GM21619 (cell line): ENCODE data around the gene PMF1.

Experiments used
- ATAC-seq: cut with Tn5 transposase; IDR thresholded peaks from one replicate; pipeline ENCODE4 v1.9.1; 2021; ENCODE audit not compliant: unreplicated experiment

The PMF1 gene

GRCh38 chr1:156233426-156234127 is 20.8 kb downstream of the PMF1 start:
- ATAC-seq: no peak

GRCh38 chr1:156236164-156236563 is 23.4 kb downstream of the PMF1 start:
- no peak for ATAC-seq

GRCh38 chr1:156238248-156238647 is 25.4 kb downstream of the PMF1 start:
- ATAC-seq: no peak

GRCh38 chr1:156241311-156241811 is 28.6 kb downstream of the PMF1 start:
- no peak for ATAC-seq

- no peak for ATAC-seq
Measured at GRCh38 chr1:156241926-156242325, 29.1 kb downstream of the PMF1 start, which contains the start of gene BGLAP. Gene BGLAP, plus strand, starts transcription at chr1:156242184. Its CDS starts 48 bp downstream, at chr1:156242232.

- no peak for ATAC-seq
Measured at GRCh38 chr1:156242738-156243137, 29.9 kb downstream of the PMF1 start.

- ATAC-seq: no peak
Measured at GRCh38 chr1:156244126-156244525, 31.3 kb downstream of the PMF1 start.

GRCh38 chr1:156244712-156245111 is 31.9 kb downstream of the PMF1 start:
- no peak for ATAC-seq

- ATAC-seq: no peak
Measured at GRCh38 chr1:156245451-156246232, 32.8 kb downstream of the PMF1 start.

- no peak for ATAC-seq
Measured at GRCh38 chr1:156246241-156246780, 33.5 kb downstream of the PMF1 start.

- no peak for ATAC-seq
Measured at GRCh38 chr1:156246781-156247459, 34.1 kb downstream of the PMF1 start.

GRCh38 chr1:156247460-156248322 is 34.9 kb downstream of the PMF1 start, which contains the start of gene PAQR6:
Gene PAQR6, minus strand, starts transcription at chr1:156248056. Its CDS starts 1,325 bp downstream, at chr1:156246731.
- ATAC-seq: no peak

- ATAC-seq: no peak
Measured at GRCh38 chr1:156248323-156248683, 35.5 kb downstream of the PMF1 start.

GRCh38 chr1:156249593-156249992 is 36.8 kb downstream of the PMF1 start:
- no peak for ATAC-seq

GRCh38 chr1:156251527-156251926 is 38.7 kb downstream of the PMF1 start:
- no peak for ATAC-seq

GRCh38 chr1:156253634-156254033 is 40.8 kb downstream of the PMF1 start:
- ATAC-seq: no peak

- no peak for ATAC-seq
Measured at GRCh38 chr1:156257711-156258110, 44.9 kb downstream of the PMF1 start.

- ATAC-seq: no peak
Measured at GRCh38 chr1:156258859-156259258, 46.1 kb downstream of the PMF1 start.

- ATAC-seq: no peak
Measured at GRCh38 chr1:156259805-156260204, 47.0 kb downstream of the PMF1 start.

GRCh38 chr1:156260896-156261295 is 48.1 kb downstream of the PMF1 start:
- ATAC-seq: no peak
